Aorta (tissue), 5 donors: ENCODE measurements around the gene KLHL40. TPM values are rescaled to one million over a fixed set of nuclear protein-coding genes. Genes with fewer than 3 reads are reported as not detected.

ENCODE experiments used
- ATAC-seq: fragments of 200-7000 bp; cut with Tn5 transposase; one replicate; pipeline ENCODE4 v1.9.1; 2022; ENCODE audit warnings: moderate library complexity; ENCODE audit not compliant: low FRiP score
- DNase-seq, 2 donors: peaks; one replicate each; pipeline ENCODE4 v3.0.0-alpha.2; 2020
- H3K27ac ChIP-seq, 2 donors: one replicate each; pipeline ENCODE4 v1.5.1; 2013; ENCODE audit warnings: low read length in 2 of 2, mild to moderate bottlenecking in 2 of 2, moderate library complexity in 2 of 2, control low read depth in 1 of 2, inconsistent platforms in 1 of 2, low read depth in 1 of 2
- H3K27me3 ChIP-seq, 2 donors: one replicate each; pipeline ENCODE4 v1.6.1; 2013; ENCODE audit warnings: control low read depth in 1 of 2, low read length in 1 of 2, mild to moderate bottlenecking in 1 of 2, moderate library complexity in 1 of 2; ENCODE audit not compliant: insufficient read depth in 2 of 2, control insufficient read depth in 1 of 2
- H3K36me3 ChIP-seq, 2 donors: one replicate each; pipeline ENCODE4 v1.6.1; 2013; ENCODE audit warnings: control low read depth in 1 of 2, low read length in 1 of 2, mild to moderate bottlenecking in 1 of 2; ENCODE audit not compliant: insufficient read depth in 2 of 2, control insufficient read depth in 1 of 2
- H3K4me1 ChIP-seq, 2 donors: one replicate each; pipeline ENCODE4 v1.6.1; 2013; ENCODE audit warnings: low read length in 2 of 2, control low read depth in 1 of 2, mild to moderate bottlenecking in 1 of 2, moderate library complexity in 1 of 2; ENCODE audit not compliant: insufficient read depth in 2 of 2, control insufficient read depth in 1 of 2
- H3K4me3 ChIP-seq, 2 donors: one replicate each; pipeline ENCODE4 v1.5.1; 2013; ENCODE audit warnings: low read length in 2 of 2, control low read depth in 1 of 2, mild to moderate bottlenecking in 1 of 2
- H3K9me3 ChIP-seq: one replicate; pipeline ENCODE4 v1.6.1; 2013; ENCODE audit warnings: mild to moderate bottlenecking, low read length; ENCODE audit not compliant: control insufficient read depth
- WGBS, 2 donors: extraction: QIAGEN DNeasy Blood & Tissue Kit; methylation state at CpG; one replicate each; pipeline ENCODE4 v1.1.7; 2013; 5-methylcytosine and 5-hydroxymethylcytosine counted together
- intact Hi-C, 2 donors: fragments of 100-400 bp; cut with DNase I; formaldehyde crosslinking; loops; one replicate each; pipeline versions ENCODE4 v1.14.2 to v1.15.0; 2022
- polyA plus RNA-seq, 2 donors: library from polyadenylated mRNA; stranded (reverse); fragments of 200-250 nt; gene quantifications; one replicate each; pipeline ENCODE4 v1.2.3, GENCODE V29; 2013
- total RNA-seq, 2 donors: library from RNA; stranded (reverse); fragmentation: NEBNext Ultra II Directional; extraction: Animal tissue kit (Norgen Biotek cat#: 25700); gene quantifications; one replicate each; pipeline ENCODE4 v1.2.1, GENCODE V29; 2021
- donor health status: healthy with polysubstance abuse.
- donor health status: Bipolar disorder and iron deficiency.
- donor health status: DM: no; HTN: no; CAD: no.
- donor health status: DM: no; HTN: no; CAD: no.
- donor health status: DM: yes; HTN: yes; CAD: no.

The KLHL40 gene
- total and polyA plus RNA-seq, 4 donors: 0.26 TPM; not detected in 3

GRCh38 chr3:42649783-42650182, 35.6 kb upstream of the KLHL40 start:
- Histone ChIP-seq H3K4me1 (peaks cover 0 to 2% of the 10 kb centered on the region in 2 donors), H3K9me3 (no peaks in the 10 kb centered on the region), H3K27ac (peak overlapping the region in 1 of 2 donors; percentile 60), H3K27me3 (no peaks in the 10 kb centered on the region), H3K4me3 (no peak overlapping the region), H3K36me3 (peaks cover 0 to 2% of the 10 kb centered on the region in 2 donors)
- 88 to 89% methylated on average over 4 of the region's 4 CpGs for WGBS, 2 donors
- DNase-seq (no peak), ATAC-seq (no peak)
- intact Hi-C loops: loop anchor here in 1 of 2 donors (5.0 kb wide), 1 partner anchor 47 kb away; the partner anchor contains the start of gene NKTR

GRCh38 chr3:42651248-42652091, 33.9 kb upstream of the KLHL40 start:
- Histone ChIP-seq H3K4me1 (peaks cover 0 to 2% of the 10 kb centered on the region in 2 donors), H3K27me3 (no peaks in the 10 kb centered on the region), H3K36me3 (peaks cover 0 to 2% of the 10 kb centered on the region in 2 donors), H3K9me3 (no peaks in the 10 kb centered on the region), H3K4me3 (no peak overlapping the region), H3K27ac (peak overlapping the region in 1 of 2 donors; percentile 94)
- no peak for ATAC-seq
- intact Hi-C loops: loop anchor here in 1 of 2 donors (2.0 to 5.0 kb wide), 2 partner anchors 49 to 93 kb away; partner anchors contain the start of gene NKTR
- WGBS, 2 donors: 18 to 19% methylated on average over 9 of the region's 9 CpGs
- DNase-seq: peak in 1 of 2 donors; percentile 60

GRCh38 chr3:42652251-42652610, 33.1 kb upstream of the KLHL40 start:
- WGBS, 2 donors: 0 to 10% methylated on average over 1 of the region's 1 CpG
- no peaks in the 10 kb centered on the region for H3K9me3 ChIP-seq
- peak overlapping the region; percentile 14 to 94 for H3K27ac ChIP-seq
- intact Hi-C loops: loop anchor here in 1 of 2 donors (2.0 to 5.0 kb wide), 2 partner anchors 50 to 93 kb away; partner anchors contain the start of gene NKTR
- no peaks in the 10 kb centered on the region for H3K27me3 ChIP-seq
- peaks cover 0 to 2% of the 10 kb centered on the region in 2 donors for H3K4me1 ChIP-seq
- H3K4me3 ChIP-seq: no peak overlapping the region
- peaks cover 0 to 1% of the 10 kb centered on the region in 2 donors for H3K36me3 ChIP-seq
- ATAC-seq (no peak), DNase-seq (no peak)

- intact Hi-C loops: loop anchor here in 1 of 2 donors (2.0 to 5.0 kb wide), 2 partner anchors 50 to 92 kb away; partner anchors contain the start of gene NKTR
- peak in 1 of 2 donors; percentile 85 for DNase-seq
- H3K4me3 ChIP-seq: peak overlapping the region; percentile 8 to 68
- peak; percentile 73 for ATAC-seq
- no peaks in the 10 kb centered on the region for H3K27me3 ChIP-seq
- H3K9me3 ChIP-seq: no peaks in the 10 kb centered on the region
- H3K27ac ChIP-seq: peak overlapping the region; percentile 14 to 94
- H3K36me3 ChIP-seq: no peaks in the 10 kb centered on the region
- WGBS, 2 donors: 2% methylated on average over 7 of the region's 7 CpGs
- peaks cover 0 to 2% of the 10 kb centered on the region in 2 donors for H3K4me1 ChIP-seq
Measured at GRCh38 chr3:42652611-42653302, 32.6 kb upstream of the KLHL40 start.

- ATAC-seq (peak; percentile 57), DNase-seq (no peak)
- H3K4me3 ChIP-seq: peak overlapping the region; percentile 51 to 68
- H3K9me3 ChIP-seq: no peaks in the 10 kb centered on the region
- H3K36me3 ChIP-seq: no peaks in the 10 kb centered on the region
- H3K27ac ChIP-seq: peak overlapping the region in 1 of 2 donors; percentile 94
- 3 to 9% methylated on average over 3 of the region's 3 CpGs for WGBS, 2 donors
- peaks cover 0 to 2% of the 10 kb centered on the region in 2 donors for H3K4me1 ChIP-seq
- intact Hi-C loops: loop anchor here in 1 of 2 donors (2.0 to 5.0 kb wide), 2 partner anchors 51 to 92 kb away; partner anchors contain the start of gene NKTR
- no peaks in the 10 kb centered on the region for H3K27me3 ChIP-seq
Measured at GRCh38 chr3:42653303-42653559, 32.1 kb upstream of the KLHL40 start.

- Histone ChIP-seq H3K36me3 (no peaks in the 10 kb centered on the region), H3K27me3 (no peaks in the 10 kb centered on the region), H3K9me3 (no peaks in the 10 kb centered on the region), H3K4me1 (peaks cover 0 to under 1% of the 10 kb centered on the region in 2 donors), H3K4me3 (peak within 1 kb of the TSS; percentile 51 to 68), H3K27ac (peak within 1 kb of the TSS; percentile 93 to 94)
- DNase-seq (peak; percentile 88 to 92), ATAC-seq (peak; percentile 57)
- intact Hi-C loops: loop anchor here (2.0 to 5.0 kb wide), 3 partner anchors 51 to 91 kb away; partner anchors contain the start of gene NKTR (in 1 of the 2)
- WGBS, 2 donors: 1% methylated on average over 21 to 31 of the region's 31 CpGs
Measured at GRCh38 chr3:42653560-42654330, 31.6 kb upstream of the KLHL40 start, which contains the start of gene ZBTB47. TSS of gene ZBTB47 (plus strand) at chr3:42653697. CDS start at chr3:42658356, 4,659 bp downstream.

GRCh38 chr3:42654331-42655201, 30.8 kb upstream of the KLHL40 start:
- H3K27ac ChIP-seq: peak overlapping the region; percentile 90 to 93
- intact Hi-C loops: loop anchor here (2.0 to 5.0 kb wide), 2 partner anchors 52 to 88 kb away; partner anchors contain the start of gene NKTR (in 1 of the 2)
- H3K36me3 ChIP-seq: peaks cover 0 to under 1% of the 10 kb centered on the region in 2 donors
- ATAC-seq (peak; percentile 43), DNase-seq (peak; percentile 81 to 91)
- peak overlapping the region; percentile 51 to 68 for H3K4me3 ChIP-seq
- WGBS, 2 donors: 1% methylated on average over 42 to 94 of the region's 94 CpGs
- H3K4me1 ChIP-seq: no peaks in the 10 kb centered on the region
- no peaks in the 10 kb centered on the region for H3K9me3 ChIP-seq
- H3K27me3 ChIP-seq: no peaks in the 10 kb centered on the region
